Measurements from ENCODE around the gene CEBPZOS. TPM values are rescaled to one million over a fixed set of nuclear protein-coding genes. Genes with fewer than 3 reads are reported as not detected.

Gene CEBPZOS
- total and polyA plus RNA-seq, 9 of the 15 experiments (the other 6 are each of a cell fraction or from before 2014, with no cell fraction given), result 21.7 to 64.8 (median 46.7) TPM

GRCh38 chr2:37191253-37191652 lies 5.0 kb upstream of the CEBPZOS start:
- H3K9me1 ChIP-seq (ENCODE audit: control insufficient read depth, insufficient read depth, low read length), result no peaks in the 10 kb centered on the region
- no peak overlapping the region for H3K9ac ChIP-seq (ENCODE audit: insufficient read depth in 1 of 2, low read depth in 2 of 2, low read length in 2 of 2)
- ATAC-seq, result no peak
- intact Hi-C loops (cut with micrococcal nuclease) (no loop called here), in situ Hi-C loops (cut with MboI) (no loop called here)
- H3K79me2 ChIP-seq (ENCODE audit: control insufficient read depth, insufficient read depth, low read length), result peaks cover under 1% of the 10 kb centered on the region; the same call in 1 of the 3 replicates
- no TSS peak for BruUV-seq (replicated peaks)
- TF ChIP-seq PREB (CRISPR knock-in tag; IDR thresholded peaks at IDR 0.05) (no peak), HMBOX1 (IDR thresholded peaks at IDR 0.05) (no peak), SNRNP70 (optimal IDR thresholded peaks at IDR 0.05; ENCODE audit: low read depth, low read length) (no peak), FOXK2 (conservative IDR thresholded peaks at IDR 0.05 in 1 of 2, IDR thresholded peaks at IDR 0.05 in 1 of 2; ENCODE audit: low read depth in 2 of 2) (no peak), RUNX1 (IDR thresholded peaks at IDR 0.05; ENCODE audit: low read depth) (no peak)
- no peaks in the 10 kb centered on the region for H3K36me3 ChIP-seq (ENCODE audit: control insufficient read depth, insufficient read depth, low read length)
- DNase-seq (ENCODE audit: extremely low read depth in 1 of 4, low spot score in 3 of 4), result no peak
- H3K4me3 ChIP-seq, result no peak overlapping the region
- H3K9me3 ChIP-seq (replicated peaks; ENCODE audit: control insufficient read depth, insufficient read depth, low read depth, low read length), result peaks cover 3% of the 10 kb centered on the region; the same call in 1 of the 2 replicates
- peaks cover 4 to 9% of the 10 kb centered on the region in 2 experiments; a peak in 3 of 5 replicates for H3K4me1 ChIP-seq (replicated peaks in 1 of 2; ENCODE audit: control insufficient read depth in 2 of 2, insufficient read depth in 2 of 2, low read length in 2 of 2)
- no peak overlapping the region for H3K27ac ChIP-seq (ENCODE audit: extremely low read depth, low read depth, low read length)
- 40% methylated on average over 4 of the region's 4 CpGs for WGBS (ENCODE audit: insufficient coverage, low coverage, missing lambda C conversion rate)
- no peaks in the 10 kb centered on the region for H4K20me1 ChIP-seq (replicated peaks; ENCODE audit: control insufficient read depth, insufficient read depth, low read length)
- CTCF ChIA-PET (ENCODE audit: low intra/inter-chr PET ratio), result no interaction called here
- no peak for FAIRE-seq
- POLR2A ChIA-PET, result interaction anchor here (0.6 to 1.6 kb wide), 2 partner anchors 10 to 12 kb away, joined by 3 to 8 read pairs; no protein-coding TSS in a partner anchor
- peaks cover 0 to 2% of the 10 kb centered on the region in 2 experiments; a peak in 1 of 5 replicates for H3K27me3 ChIP-seq (ENCODE audit: control insufficient read depth in 2 of 2, insufficient read depth in 2 of 2, low read length in 2 of 2)
- H2AFZ ChIP-seq (ENCODE audit: low read depth, low read length), result no peak overlapping the region; the same call in 1 of the 2 replicates
- H3K4me2 ChIP-seq (ENCODE audit: insufficient read depth, low read length), result no peak overlapping the region
